ENCODE measurements around the gene SET.
A peak's percentile ranks its signal among the peaks of the same experiment; 100 is the strongest.
"Not testable (repeated sequence)": the region's sequence is repeated elsewhere in the genome, so short reads cannot be mapped to it uniquely, and the experiment has no call there.

The SET gene

DNA sequence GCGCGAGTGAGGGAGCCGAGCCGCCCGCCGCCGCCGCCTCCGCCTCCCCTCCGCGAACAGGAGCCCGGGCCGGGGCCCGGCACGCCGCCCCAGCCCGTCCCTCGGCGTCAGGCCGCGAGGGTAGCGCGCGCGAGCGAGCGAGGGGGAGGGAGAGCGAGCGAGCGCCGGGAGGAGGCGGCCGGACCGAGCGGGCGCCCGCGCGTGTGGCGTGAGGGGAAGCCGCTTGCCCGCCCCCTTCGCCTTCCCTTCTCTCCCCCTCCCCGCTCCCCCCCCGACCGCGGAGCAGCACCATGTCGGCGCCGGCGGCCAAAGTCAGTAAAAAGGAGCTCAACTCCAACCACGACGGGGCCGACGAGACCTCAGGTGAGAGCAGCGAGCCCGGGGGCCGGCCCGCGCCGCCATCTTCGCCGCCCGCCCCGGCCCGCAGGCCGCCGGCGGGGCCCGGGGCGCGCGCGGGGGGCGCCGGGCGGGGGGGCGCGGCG, 312 bp downstream of the SET start:
- peak in 1 of 2 experiments; percentile 58 for DNase-seq

DNA sequence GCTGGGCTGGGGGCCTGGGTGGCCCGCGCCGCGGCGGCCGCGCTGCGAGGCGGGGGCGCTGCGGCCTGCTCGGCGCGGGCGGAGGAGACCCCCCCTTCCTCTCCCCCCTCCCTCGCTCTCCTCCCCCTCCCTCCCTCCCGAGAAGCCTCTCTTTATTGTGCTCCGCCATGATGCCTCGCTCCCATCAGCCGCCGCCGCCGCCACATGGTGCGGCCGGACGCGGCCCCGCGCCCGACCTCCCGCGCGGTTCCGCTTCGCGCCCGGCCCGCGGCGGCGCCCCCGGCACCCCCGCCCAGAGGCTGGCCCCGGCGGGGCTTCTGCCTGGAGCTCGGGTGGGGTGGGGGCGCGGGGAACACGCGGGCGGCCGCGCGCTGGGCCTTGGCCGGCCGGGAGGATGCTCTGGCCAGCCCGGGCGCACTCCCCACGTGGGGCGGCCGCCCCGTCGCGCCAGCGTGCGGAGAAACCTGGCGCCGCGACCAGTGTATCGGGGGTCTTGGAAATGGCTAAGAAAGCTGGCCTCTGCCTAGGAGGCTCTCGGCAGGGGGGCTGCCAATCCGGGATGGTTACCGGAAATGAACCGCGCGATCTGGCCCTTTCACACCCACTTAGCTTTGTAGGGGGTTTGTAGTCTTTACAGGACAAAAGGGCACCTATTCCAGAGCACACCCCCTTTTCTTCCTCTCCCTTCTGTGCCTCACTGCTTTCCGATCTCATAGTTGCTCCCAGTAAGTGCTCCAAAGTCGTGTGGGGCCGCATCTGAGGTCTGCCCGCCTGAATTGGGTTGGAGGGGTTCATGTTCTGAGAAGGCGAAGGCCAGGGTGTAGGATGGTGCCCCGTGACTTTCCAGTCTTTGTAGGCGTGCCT, 1.0 kb downstream of the SET start:
- DNase-seq = peak; percentile 53 to 55

DNA sequence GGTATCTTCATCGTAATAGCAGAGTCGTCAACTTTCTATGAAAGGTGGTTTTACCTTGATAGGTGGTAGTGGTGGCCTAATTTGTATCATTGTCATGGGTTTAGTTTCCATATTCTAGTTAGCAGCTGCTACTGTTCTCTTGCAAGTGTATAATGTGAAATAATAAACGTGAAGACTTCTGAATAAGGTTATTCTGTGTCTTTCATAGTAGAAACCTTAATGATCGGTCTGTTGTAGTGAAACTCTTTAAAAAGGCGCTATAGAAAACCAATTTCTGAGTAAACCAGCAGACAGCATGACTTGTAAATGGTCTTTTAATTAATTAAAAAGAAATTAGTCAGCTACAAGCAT, 1.6 kb downstream of the SET start:
- DNase-seq = no peak

DNA sequence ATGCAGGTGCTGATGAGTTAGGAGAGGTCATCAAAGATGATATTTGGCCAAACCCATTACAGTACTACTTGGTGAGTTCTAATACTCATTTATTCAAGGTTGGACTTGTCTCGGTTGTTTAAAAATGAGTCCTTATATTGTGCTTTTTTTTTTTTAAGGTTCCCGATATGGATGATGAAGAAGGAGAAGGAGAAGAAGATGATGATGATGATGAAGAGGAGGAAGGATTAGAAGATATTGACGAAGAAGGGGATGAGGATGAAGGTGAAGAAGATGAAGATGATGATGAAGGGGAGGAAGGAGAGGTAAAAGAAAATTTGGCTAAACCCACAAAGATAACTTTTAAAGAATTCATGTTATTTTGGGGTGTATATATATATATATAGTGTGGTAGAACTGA, 4.7 kb downstream of the SET start:
- not testable (repeated sequence) for DNase-seq

DNA sequence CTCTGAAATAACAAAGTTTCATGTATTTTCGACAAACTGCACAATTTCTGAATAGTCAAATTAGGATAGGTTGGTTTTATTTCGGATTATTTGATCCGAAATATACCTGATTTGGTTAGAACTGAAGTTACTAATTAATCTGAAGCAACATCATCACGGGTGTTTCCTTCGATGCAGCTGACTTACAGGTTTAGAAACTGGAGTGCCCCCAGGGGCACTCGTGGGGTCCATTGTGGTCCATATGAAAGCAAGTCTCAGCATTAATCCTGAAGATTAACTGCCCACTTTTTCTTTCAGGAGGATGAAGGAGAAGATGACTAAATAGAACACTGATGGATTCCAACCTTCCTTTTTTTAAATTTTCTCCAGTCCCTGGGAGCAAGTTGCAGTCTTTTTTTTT, 5.3 kb downstream of the SET start:
- DNase-seq = no peak

DNA sequence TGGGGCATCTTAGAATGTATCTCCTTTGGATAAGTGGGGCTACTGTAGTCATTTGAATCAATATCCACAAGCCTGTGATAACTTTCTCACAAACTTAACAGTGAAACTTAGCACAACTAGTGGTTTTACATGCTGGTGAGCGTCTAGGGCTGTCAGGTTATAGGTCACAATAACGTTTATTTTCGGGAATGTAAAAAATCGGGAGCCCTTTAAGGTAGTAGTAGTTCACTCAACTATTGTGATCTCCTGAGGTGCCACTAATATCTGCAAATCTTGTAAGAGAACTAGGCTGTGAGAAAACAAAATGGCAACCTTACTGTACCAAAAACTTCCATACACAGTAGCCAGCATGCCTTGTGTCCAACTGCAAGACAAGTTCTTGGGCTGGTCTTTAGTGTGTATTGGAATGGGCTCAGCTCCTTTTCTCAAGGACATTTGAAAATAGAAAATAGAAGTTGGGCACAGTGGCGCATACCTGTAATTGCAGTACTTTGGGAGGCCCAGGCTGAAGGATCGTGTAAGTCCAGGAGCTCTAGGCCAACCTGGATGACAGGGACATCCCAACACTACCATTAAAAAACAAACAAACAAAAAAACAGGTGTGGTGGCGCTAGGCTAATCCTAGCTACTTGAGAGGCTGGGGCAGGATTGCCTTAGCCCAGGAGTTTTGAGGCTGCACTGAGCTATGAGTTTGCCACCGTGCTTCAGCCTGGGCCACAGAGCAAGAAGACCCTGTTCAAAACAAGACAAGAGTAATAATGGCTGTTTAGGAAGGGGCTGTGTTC, 8.1 kb downstream of the SET start:
- DNase-seq = no peak

DNA sequence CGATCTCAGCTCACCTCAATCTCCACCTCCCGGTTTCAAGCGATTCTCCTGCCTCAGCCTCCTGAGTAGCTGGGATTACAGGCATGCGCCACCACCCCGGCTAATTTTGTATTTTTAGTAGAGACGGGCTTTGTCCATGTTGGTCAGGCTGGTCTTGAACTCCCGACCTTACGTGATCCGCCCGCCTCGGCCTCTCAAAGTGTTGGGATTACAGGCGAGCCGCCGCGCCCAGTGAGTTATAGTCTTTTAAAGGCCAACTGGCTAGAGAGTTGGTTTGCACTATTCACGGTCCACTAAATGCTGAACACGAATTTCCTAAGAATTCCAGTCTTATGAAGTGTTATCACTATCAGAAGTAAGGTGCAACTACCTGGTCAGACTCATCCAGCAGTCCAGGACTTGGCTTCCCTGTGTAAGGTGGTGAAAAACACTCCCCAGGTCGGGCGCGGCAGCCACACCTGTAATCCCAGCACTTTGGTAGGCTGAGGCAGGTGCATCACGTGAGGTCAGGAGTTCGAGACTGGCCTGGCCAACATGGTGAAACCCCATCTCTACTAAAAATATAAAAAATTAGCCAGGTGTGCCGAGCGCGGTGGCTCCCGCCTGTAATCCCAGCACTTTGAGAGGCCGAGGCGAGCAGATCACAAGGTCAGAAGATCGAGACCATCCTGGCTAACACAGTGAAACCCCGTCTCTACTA, 10.2 kb downstream of the SET start:
- DNase-seq = not testable (repeated sequence)

DNA sequence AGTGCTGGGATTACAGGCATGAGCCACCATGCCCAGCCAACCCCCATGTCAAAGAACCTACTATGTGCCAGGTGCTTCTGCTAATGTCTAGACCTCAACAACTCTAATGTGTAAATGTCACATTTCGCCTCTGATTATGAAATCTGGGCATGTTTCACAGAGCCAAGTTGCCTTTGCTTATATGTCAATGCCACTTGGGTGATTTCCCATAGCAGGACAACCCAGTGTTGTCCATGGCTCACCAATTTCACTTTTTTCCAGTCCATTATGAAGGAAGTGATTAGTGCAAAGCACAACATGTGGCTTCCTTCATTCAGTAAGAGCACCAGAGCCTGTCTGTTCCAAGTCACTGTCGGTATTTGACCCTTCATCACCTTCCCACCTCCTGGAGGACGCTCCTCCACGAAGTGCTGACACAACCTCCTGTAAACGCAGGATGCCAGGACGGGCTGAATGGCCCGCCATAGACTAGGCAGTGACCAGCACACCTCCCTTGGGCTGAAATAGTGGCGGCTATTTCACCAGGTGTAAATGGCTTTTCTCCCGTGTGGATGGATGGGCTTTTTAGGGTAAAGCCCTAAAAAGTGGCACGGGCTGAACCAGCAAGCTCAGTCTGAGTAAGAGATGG, 12.3 kb downstream of the SET start:
- no peak for DNase-seq

DNA sequence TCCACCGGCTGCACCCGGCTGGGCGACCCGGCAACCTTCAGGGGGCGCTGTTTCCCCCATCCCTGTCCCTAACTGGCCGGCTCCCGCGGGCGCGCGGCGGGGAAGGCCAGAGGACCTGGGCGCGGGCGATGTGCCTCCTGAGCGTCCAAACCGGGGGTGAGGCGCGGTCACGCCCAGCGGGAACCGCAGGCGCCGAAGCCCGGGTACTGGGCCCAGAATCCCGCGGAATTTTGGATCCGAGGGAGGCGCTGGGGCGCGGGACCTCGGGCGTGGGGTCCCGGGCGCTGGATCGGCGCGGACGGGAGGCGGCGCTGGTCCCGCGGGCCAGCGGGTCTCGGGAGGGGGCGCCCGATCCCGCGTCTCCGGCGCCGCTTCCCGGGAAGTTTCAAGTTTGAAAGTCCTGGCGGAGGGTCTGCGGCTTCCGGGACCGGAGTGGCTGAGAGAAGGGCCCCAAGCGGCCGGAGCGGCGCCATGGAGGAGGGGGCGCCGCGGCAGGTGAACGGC, 13.5 kb downstream of the SET start, which contains the start of gene PKN3:
Gene PKN3 (plus strand): TSS at position 59 of the 504 bp plus-strand sequence. CDS start 413 bp downstream, at position 472.
- DNase-seq = peak; percentile 51 to 54

DNA sequence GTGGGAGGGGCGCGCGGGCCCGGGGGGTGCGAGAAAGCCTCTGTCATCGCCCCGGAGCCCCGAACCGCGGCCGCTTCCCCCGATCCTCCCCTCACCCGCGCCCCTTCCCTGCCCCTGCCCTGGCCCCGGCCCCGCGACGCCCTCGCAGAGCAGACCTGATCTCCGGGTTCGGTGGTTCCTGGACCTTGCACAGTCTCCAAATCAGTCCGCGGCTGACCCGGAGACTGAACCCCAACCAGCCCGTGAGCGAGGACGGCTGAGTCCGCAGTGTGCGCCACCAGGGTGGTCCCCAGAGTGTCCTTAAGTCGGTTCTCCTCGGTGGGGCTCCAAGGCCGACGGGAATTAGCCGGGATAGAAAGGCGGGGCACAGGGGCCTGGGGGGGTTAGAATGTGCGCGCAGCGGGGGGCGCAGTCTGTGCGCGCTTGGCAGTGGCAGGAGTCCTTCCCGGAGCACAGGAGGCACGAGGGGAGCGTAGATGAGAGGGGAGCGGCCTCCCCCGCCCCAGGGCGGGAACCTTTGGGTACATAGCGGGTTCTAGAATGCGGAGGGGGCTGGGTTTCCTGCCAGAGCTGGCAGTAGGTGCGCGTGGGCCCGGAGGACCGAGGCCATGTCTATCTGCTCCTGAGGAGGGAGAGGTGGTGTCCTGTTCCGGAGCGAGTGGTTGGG, 14.1 kb downstream of the SET start:
- DNase-seq = no peak

DNA sequence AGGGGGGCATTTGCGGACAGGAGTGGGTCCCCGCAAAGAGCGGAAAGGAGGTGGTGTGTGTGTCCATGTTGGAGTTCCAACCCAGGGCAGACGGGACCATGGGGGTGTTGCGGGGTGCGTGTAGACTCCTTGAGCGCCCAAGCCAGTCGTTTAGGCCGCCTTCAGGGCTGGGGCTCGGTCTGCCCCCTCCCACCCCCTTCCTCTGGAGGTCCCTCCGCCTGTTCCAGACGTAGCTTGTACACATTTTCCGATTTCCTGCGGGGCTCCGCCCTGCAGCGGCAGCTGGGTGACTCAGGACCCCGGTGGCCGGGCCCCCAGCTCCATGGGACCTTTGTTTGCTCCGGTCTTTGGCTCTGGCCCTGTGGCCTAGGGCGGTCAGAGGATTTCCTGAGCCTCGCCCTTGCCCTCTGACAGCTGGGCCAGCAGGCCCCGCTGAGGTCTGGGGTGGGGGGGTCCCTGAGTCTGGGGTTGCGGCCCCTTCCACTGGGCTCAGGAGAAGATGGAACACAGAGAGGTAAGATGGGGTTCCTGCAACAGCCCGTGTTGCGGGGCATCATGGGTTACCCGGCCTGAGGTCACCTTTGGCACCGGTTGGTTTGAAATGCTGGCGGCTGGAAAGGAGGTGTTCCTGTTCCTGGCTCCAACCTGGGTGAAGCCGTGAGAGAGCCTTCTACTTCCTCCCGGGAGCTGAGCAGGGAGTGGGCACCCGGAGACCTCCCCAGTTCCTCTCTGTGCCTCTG, 14.8 kb downstream of the SET start:
- DNase-seq = no peak

DNA sequence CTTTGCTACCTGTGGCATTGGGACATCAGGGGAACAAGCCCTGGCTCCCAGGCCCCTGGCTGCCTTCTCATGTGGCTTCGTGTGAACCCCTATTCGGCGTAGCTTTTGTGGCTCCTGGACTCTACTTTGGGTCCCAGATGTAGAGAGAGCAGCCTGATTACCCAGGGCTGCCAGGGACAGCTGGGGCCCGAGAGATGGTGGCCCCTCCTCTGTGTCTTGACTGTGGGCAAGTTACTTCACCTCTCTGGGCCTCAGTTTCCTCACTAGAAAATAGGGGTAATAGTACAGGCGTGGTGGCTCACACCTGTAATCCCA, 15.3 kb downstream of the SET start:
- DNase-seq = no peak

DNA sequence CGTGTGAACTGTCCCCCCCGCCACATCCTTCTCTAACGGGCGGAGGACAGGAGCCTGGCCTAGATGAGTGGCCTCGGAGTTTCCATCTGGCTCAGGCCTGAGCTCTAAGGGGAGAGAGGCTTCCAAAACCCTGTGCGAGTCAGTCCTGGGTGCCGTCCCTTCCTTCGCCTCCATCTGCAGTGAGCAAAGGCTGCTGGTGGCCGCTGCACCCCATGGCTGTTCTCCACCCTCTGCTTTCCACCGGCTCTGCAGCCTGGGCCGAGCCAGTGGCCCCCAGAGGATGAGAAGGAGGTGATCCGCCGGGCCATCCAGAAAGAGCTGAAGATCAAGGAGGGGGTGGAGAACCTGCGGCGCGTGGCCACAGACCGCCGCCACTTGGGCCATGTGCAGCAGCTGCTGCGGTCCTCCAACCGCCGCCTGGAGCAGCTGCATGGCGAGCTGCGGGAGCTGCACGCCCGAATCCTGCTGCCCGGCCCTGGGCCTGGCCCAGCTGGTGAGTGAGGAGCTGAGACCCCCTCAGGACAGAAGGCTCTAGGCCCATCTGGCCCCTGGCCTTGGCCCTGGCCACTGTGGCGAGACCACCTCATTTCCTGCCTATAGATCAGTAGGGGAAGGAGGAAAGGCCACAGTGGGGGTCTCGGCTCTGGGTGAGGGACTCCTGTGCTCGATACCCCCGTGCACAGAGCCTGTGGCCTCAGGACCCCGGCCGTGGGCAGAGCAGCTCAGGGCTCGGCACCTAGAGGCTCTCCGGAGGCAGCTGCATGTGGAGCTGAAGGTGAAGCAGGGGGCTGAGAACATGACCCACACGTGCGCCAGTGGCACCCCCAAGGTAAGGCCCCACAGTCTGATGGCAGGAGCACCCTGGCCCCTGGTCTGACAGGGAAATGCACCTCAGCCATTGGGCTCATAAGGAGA, 16.3 kb downstream of the SET start:
- DNase-seq = no peak

DNA sequence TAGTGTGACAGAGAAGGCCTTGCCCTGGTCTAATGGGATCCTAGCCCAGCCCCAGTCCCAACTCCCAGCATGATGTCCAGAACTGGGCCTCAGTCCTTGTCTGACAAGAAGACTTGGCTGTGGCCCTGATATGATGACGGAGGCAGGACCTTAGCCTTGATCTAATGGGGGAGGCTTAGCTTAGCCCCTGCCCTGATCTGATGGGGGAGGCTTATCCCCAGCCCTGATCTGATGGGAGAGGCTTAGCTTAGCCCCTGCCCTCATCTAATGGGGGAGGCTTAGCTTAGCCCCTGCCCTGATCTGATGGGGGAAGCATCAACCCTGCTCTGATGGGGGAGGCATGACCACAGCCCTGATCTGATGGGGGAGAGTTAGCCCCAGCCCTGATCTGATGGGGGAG, 17.0 kb downstream of the SET start:
- no peak for DNase-seq

DNA sequence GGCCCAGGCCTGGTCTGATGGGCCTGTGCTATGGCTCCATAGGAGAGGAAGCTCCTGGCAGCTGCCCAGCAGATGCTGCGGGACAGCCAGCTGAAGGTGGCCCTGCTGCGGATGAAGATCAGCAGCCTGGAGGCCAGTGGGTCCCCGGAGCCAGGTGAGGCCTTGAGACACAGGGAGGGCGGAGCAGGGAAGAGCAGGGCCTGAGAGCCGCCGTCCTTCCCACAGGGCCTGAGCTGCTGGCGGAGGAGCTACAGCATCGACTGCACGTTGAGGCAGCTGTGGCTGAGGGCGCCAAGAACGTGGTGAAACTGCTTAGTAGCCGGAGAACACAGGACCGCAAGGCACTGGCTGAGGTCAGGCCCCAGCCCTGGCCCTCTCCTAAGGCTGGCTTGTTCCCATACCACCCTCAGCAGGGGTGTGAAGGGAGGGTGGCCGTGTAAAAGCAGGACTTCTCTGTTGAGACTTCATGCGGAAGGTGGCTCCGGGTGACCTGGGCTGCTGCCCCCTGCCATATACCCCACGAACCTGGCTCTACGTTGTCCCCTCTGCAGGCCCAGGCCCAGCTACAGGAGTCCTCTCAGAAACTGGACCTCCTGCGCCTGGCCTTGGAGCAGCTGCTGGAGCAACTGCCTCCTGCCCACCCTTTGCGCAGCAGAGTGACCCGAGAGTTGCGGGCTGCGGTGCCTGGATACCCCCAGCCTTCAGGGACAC, 17.8 kb downstream of the SET start:
- no peak for DNase-seq

DNA sequence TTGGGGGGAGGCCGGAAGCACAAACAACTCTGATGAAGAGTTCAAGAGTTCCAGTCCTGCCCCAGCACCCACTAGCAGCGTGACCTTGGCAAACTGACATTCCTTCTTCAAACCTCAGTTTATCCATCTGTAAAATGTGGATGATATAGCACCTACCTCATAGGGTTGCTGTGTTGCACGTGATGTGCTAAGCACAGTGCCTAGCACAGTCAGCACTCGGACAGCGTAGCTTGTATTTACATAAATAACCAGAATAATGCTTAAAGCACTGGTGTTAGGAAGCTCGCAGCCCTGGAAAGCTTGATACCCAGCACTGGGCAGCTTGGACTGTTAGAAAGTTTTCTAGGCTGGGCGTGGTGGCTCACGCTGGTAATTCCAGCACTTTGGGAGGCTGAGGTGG, 18.4 kb downstream of the SET start:
- DNase-seq = no peak

DNA sequence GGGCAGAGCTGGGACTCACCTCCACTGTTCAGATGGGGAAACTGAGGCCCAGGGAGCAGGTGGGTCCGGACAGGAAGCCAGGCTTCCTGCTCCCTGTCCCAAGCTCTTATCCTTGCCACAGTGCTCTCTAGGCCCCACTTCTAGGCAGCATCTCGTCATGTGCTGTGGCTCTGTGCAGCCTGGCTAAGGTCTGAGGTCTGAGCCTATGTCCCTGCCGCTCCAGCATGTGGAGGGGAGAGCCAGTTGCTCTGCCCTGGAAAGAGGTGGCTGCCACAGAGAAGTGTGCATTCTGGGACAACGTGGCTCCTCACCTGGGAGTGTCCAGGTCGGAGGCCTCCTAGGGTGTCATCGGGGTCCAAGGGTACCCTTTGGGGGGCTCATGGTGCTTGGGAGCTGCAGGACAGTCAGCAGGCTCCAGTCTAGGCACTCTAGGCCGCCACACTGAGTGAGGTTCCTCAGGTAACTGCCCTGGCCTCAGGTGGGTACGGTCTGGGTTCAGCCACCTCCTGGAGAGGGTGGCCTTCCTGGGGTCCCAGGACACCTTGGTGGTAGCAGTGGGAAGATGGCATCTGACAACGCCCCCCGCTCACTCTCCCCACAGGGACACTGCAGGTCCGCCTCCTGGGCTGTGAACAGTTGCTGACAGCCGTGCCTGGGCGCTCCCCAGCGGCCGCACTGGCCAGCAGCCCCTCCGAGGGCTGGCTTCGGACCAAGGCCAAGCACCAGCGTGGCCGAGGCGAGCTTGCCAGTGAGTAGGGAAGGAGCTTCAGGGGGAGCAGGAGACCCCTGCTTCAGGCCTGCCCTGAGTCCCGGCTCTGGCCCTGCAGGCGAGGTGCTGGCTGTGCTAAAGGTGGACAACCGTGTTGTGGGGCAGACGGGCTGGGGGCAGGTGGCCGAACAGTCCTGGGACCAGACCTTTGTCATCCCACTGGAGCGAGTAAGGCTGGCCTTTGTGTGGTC, 23.7 kb downstream of the SET start:
- DNase-seq = no peak

DNA sequence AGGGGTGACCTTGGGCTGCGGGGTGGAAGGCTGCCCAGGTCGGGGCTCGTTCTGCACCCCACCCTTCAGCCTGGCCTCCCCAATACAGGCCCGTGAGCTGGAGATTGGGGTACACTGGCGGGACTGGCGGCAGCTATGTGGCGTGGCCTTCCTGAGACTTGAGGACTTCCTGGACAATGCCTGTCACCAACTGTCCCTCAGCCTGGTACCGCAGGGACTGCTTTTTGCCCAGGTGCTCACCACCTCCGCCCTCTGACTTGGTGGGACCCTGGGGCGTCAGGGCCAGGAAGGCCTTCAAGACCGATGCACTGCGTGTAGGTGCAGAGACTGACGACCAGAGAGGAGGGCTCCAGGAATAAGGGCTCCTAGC, 24.4 kb downstream of the SET start:
- DNase-seq = no peak

Data from NCI-H2081 (cell line).